ENCODE results near the gene CEL.

CEL gene

GRCh38 chr9:133115604-133116345 lies 54.0 kb downstream of the CEL start:
- FAIRE-seq (no peak), DNase-seq (ENCODE audit: low spot score) (no peak)

GRCh38 chr9:133116346-133117231 lies 54.8 kb downstream of the CEL start:
- FAIRE-seq (no peak), DNase-seq (ENCODE audit: low spot score) (no peak)

GRCh38 chr9:133117271-133118178 lies 55.7 kb downstream of the CEL start:
- no peak for FAIRE-seq
- no peak for DNase-seq (ENCODE audit: low spot score)

- DNase-seq (ENCODE audit: low spot score), result no peak
- no peak for FAIRE-seq
Measured at GRCh38 chr9:133118179-133118520, 56.4 kb downstream of the CEL start.

GRCh38 chr9:133118568-133118967 lies 56.8 kb downstream of the CEL start:
- no peak for FAIRE-seq
- no peak for DNase-seq (ENCODE audit: low spot score)

- DNase-seq (ENCODE audit: low spot score) (no peak), FAIRE-seq (no peak)
Measured at GRCh38 chr9:133119103-133119845, 57.5 kb downstream of the CEL start.

GRCh38 chr9:133119846-133120500 lies 58.2 kb downstream of the CEL start:
- DNase-seq (ENCODE audit: low spot score) (peak; percentile 30), FAIRE-seq (no peak)

GRCh38 chr9:133120501-133121197 lies 58.9 kb downstream of the CEL start:
- DNase-seq (ENCODE audit: low spot score), result no peak
- no peak for FAIRE-seq

Measured in urothelium cell line (cell line).